OCI-M2 (cell line): ENCODE measurements around the gene BCL2L11.
"Not testable (repeated sequence)": the region's sequence is repeated elsewhere in the genome, so short reads cannot be mapped to it uniquely, and the experiment has no call there.

Experiments used
- DNase-seq: peaks from one replicate; lab custom pipeline; 2025; ENCODE audit not compliant: unreplicated experiment; lab: John Stamatoyannopoulos, UW

Gene BCL2L11, protein sequence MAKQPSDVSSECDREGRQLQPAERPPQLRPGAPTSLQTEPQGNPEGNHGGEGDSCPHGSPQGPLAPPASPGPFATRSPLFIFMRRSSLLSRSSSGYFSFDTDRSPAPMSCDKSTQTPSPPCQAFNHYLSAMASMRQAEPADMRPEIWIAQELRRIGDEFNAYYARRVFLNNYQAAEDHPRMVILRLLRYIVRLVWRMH

DNA sequence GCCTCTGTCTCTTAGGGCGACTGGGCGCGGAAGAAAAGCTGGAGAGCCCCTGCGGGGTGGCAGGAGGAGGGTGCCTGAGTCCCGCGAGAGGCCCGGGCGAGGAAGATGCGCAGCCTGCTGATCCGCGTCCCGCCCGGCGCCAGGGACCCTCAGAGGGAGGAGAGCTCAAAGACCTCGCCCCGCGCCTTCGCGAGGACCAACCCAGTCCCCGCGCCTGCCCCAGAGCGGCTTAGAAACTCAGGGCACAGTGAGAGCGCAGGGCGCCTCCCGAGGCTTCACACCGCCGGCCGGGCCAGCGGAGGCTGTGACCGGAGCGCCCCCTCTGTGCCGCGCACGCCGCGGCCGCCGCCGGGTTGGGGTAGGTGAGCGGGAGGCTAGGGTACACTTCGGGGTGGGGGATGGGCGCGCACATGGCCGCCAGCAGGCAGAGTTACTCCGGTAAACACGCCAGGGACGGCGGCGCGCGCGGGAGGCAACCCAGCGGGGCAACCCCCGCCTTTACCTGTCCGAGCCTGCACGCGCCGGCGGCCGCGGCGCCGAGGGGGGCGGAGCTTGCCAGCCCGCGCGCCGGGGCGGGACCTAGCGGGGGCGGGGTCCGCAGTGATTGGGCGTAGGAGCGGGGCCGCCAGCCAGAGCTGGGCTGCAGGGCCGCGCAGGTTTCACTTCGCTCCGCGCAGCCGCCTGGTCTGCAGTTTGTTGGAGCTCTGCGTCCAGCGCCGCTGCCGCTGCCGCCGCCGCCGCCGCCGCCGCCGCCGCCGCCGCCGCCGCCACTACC lies at the start of gene BCL2L11:
Gene BCL2L11 (plus strand): TSS at position 662 of the 775 bp plus-strand sequence. CDS start 2,832 bp downstream, outside the sequence.
- DNase-seq, result peak; percentile 13

DNA sequence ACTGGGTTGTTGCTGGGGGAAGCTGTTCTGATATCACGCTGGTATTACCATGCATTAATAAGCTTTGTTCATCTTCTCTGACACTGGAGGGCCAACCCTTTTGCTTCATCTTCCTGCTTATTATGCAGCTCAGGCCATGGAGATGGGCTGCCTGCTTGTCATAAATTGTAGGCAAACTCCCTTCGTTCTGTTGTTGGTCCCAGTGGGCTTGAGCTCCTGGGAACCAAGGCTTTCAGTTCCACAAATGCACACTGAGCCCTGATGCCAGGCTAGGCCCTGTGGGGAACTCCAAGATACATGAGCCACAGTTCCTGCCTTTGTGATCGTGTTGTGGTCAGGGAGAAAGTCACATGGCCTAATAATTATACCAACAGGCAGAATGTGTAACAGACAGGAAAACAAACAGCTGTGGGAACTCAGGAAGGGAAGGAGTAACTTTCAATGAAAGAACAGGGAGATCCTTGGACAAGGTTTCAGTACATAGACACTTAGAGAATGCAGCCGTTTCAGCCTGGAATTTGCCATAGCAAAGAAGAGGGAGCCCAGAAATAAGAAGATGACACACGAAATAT lies 49.0 kb upstream of the BCL2L11 start:
- no peak for DNase-seq

DNA sequence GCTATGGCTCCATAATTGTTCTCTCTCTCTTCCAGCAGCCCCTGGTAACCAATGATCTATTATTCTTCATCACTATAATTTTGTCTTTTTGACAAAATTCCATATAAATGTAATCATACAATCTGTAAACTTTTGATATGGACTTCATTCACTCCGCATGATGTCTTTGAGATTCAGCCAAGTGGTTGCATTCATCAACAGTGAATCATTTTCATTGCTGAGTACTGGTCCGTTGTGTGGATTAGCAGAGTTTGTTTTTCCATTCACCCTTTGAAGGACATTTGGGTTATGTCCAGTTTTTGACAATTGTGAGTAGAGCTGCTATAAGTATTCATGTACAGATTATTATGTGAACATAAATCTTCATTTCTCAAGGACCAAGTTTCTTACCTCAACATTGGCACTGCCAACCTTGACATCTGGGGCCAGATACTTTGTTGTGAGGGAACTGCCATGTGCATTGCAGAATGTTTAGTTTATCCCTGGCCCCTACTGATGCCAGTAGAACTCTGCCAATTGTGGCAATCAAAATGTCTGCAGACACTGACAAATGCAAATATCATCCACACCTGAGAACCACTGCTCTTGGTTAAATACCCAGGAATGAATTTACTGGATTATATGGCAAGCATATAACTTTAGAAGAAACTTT lies 48.4 kb upstream of the BCL2L11 start:
- no peak for DNase-seq

DNA sequence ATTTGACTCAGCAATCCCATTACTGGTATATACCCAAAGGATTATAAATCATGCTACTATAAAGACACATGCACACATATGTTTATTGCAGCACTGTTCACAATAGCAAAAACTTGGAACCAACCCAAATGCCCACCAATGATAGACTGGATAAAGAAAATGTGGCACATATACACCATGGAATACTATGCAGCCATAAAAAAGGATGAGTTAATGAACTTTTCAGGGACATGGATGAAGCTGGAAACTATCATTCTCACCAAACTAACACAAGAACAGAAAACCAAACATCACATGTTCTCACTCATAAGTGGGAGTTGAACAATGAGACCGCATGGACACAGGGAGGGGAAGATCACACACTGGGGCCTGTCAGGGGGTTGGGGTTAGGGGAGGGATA lies 38.1 kb upstream of the BCL2L11 start:
- not testable (repeated sequence) for DNase-seq

DNA sequence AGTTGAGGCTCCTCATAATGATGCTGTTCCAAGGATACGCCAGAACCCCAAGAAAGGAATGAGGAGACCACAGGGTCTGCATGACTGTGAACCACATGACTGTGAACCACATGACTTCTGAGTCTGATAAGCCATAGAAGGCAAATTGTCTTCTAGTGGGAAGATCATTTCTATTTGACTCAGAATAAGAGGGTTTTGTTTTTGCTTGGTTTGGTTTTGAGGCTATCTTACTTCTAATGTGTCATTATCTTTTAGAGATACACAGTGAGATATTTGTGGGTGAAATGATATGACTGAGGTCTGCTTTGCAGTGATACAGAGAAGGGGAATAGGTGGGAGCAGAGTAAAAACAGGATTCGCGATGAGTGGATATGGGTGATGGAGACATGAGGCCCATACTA lies 28.9 kb upstream of the BCL2L11 start:
- no peak for DNase-seq

DNA sequence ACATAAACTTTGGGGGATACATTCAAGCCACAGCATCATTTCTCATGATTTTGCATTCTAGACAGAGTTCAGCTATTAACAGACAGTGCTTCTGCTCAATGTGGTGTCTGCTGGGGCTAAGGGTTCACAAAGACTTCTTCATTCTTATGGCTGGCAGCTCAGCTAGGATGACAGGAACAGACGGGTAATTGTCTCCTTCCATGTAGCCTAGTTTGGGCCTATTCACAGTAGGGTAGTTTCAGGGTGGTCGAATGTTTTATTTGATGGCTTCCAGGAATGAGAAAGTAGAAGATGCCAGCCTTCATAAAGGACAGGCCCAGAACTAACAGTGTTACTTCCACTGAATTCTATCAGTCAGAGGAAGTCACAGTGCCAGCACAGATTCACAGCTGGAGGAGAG lies 26.0 kb upstream of the BCL2L11 start:
- DNase-seq, result no peak

DNA sequence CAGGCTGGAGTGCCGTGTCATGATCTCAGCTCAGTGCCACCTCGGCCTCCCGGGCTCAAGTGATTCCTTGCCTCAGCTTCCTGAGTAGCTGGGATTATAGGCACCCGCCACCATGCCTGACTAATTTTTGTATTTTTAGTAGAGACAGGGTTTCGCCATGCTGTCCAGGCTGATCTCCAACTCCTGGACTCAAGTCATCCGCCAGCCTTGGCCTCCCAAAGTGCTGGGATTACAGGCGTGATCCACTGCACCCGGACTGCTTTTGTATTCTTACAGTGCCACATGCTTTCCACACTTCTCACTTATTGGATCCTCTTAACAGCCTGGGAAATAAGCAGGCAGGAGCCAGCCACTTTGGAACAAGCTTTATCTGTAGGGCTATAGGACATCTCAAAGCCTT lies 25.3 kb upstream of the BCL2L11 start:
- no peak for DNase-seq

DNA sequence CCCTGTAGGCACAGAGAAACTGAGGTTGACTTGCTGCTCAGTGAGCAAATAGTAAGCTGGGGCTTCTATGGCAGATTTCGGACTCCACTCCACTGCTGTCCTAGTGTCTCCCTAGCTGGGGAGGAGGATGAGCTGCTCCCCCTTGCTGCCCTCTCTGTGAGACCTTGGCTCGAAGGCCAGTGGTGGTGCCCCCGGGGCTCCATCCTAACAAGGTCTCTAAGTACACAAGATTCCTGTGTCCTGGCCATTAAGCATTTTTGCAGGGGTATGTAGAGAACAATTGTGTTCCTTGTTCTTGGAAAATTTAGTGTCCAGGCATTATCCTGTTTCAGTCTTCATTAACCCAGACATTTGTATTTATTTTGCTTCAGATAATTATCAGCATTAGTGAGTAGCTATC lies 21.3 kb upstream of the BCL2L11 start:
- no peak for DNase-seq

DNA sequence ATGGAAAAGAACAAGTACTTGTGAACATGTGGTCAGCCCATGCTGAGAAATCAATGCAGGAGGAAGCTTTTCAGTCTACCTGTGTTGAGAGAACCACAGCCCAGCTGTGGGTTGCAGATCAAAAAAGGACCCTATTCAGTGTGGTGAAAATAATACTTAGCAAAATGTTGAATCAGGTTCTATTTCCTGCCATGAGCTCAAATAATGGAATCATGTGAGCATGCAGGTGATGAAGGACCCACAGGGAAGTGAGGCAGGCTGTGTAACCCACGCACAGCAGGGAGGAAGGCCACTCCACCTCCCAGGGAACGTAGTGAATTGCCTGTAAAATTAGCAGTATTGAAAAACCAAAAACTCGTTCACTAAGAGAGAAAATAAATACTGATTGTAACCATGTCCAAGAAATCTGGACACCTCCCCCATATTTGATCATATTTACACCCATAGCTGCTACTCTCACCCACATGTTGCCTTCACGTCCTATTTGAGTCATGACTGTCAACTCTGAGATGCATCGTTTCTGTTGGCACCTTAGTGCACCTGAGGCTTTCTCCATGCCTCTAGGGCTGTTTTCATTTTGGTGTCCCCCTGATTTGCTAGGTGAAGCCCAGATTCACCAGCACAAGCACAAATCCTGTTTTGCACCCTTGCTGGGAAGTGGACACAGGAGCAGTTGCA lies 20.5 kb upstream of the BCL2L11 start:
- no peak for DNase-seq

DNA sequence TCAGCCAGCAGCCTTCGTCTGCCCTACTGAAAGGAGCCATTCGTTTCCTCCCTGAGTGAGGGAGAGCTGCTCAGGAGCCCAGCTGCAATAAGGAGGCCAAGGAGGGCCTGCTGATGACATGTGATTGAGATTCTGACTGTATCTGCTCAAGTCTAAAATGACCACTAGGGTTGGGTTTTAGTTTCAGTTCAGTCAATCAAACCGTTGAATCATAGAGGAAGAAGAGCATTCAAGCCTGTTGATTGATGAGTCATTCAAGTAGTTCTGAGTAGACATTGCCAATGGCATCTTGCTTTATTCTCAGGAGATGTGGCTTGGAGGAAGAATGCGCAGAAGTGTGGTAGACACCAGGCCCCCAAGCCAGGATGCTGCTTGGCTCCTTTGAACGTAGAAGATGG lies 19.9 kb upstream of the BCL2L11 start:
- no peak for DNase-seq

DNA sequence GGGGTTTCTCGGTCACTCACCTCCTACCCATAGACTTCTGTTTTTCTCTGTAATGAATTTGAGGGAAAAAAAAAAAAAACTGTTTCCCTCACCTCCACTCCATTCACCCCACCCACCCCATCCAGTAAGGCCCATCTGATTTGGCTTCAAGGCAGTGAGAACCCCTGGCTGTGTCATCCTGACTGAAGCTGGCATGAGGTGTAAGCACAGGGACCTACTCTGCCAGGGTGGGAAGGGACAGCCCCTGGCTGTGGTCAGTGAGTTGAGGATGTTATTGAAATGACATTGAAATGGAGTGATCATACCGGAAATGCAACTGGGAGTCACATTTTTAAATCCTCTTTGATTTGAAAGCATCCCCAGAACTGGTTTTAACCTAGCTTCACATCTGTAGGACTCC lies 19.1 kb upstream of the BCL2L11 start:
- no peak for DNase-seq

DNA sequence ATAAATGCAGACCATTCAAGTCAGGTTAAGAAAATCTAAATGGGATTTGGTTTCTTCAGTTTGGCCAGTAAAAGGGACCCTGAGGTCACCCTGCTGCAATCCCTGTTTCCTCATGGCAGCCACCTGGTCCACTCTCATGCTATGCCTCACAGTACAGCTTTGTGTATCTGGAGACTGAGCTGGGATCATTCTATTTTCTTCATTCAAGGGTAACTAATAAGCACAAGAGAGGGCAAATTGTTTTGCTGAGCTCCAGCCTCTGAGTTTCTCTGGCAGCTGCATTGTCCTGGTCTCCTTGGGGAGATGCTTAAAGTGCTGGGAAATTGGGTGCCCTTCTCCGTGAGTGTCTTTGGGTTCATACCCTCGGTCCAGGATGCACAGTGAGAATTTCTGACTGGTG lies 18.5 kb upstream of the BCL2L11 start:
- DNase-seq, result no peak

DNA sequence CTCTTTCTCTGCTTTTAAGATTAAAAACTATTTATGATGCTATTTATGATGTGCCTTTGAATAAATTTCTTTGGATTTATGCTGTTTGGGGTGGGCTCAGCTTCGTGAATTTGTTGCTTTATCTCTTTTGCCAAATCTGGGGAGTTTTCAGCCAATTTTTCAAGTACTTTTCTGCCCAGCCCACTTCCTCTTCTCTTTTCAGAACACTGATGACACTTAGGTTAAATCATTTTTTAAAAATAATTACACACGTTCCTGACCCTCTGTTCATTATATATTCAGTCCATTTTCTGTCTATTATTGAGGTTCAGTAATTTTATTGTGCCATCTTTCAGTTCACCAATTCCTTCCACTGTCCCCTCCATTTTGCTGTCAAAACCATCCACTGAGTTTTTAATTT lies 14.8 kb upstream of the BCL2L11 start:
- DNase-seq, result no peak

DNA sequence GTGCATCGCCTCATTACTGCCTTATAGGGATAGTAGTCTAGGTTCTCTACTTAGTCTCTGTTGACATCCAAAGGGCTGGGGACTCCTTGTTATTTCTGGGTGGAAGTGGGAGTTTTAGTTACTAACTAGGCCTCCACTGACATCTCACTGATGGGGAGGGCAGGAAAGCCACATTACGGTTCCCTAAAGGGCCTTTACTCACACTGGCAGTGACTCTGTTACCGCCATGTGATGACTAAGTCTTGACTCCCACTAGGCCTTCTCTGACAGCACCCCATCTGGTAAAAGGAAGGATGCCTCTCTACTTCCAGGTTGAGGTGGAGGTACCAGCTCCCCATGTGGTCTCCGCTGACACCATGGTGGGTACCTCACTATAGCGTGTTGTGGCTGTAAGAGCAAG lies 14.0 kb upstream of the BCL2L11 start:
- no peak for DNase-seq

DNA sequence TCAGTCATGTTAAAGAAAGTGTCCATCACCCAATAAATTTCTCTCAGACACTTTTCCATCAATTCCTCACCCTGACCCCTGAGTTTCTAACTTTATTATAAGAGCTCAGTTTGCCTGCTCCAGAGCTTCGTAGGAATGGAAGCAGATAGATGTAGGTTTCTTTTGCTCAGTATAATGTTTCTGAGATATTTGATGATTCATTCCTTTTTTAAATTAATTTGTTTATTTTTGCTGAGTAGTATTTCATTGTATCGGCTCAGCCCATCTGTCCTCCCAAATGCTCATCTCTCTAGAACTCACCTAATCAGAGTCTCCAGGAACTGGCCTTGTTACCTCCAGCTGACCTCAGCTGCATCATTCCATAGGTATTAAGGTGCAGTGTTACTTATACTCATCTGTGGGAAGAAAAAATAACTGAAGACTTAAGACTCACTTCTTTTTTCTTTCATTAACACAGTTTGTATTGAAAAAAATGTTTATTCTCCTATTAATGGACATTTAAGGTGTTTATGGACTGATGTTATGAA lies 11.9 kb upstream of the BCL2L11 start:
- DNase-seq, result no peak

DNA sequence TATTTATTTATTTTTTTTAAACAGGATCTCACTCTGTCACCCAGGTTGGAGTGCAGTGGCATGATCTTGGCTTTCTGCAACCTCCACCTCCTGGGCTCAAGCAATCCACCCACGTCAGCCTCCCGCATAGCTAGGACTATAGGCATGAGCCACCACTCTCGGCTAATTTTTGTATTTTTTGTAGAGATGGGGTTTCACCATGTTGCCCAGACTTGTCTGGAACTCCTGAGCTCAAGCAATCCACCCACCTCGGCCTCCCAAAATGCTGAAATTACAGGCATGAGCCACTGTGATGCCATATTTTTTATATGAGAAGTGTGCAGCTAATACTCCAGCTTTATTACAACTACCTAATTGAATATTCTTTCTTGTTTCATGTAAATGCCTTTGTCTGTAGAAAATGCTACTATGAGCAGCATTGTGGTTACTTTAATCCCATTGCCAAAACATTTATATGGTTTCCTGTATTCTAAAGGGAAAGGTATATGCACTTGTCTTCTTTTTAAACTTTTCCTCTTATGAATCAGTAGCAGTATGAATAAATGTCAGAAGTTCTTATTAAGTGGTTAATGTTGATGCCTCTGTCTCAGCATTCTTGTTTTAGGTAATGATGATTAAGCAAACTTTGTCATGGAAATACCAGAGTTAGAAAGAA lies 9.5 kb upstream of the BCL2L11 start:
- no peak for DNase-seq

DNA sequence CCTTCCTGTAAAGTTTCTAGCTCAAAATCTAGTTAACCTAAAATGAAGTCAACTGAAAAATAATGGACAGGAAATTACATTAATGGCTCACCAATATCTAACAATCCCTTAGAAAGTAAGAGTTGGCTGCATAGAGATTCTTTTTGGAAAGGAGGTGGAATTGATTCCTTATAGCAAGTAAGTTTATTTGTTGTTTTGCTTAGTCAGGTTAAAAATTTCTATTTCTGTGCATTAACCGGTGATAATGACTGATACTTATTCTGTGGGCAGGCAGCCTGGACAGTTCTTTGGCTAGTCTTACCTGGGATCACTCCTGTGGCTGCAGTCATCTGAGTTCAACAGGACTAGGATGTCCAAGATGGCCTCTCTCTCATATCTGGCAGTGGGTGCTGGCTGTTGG lies 6.9 kb upstream of the BCL2L11 start:
- DNase-seq, result no peak

DNA sequence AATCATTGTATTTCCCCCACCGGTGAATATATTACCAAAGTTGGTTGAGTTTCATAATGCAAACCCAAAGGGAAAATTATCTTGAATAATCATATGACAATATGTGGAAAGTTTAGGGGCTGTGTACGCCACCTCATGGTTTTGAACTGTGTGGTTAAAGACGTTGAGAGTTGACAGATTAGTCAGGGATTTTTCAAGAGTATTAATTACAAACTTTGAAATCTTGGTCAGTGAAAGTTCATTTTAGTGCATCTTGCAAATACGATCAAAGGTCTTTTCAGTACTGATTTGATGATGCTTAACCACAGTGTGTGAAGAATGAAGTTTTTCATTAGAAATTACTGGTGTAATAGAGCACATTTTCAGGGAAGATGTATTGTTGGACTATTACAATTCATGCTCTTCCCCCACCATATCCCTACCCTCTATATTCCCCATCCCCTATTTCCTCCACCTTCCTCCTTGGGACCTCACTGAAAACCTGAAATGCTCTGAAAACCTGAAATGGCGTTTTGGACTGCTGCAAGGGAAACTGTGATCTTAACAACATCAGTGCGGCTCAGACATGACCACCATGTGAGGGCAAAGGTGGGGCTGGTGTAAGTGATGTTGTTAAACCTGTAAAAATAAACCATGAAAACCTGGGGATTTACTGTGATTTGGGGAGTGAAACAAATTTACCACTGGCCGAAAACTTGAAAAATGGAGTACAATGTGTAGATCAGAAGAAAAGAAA lies 4.5 kb upstream of the BCL2L11 start:
- DNase-seq, result no peak

DNA sequence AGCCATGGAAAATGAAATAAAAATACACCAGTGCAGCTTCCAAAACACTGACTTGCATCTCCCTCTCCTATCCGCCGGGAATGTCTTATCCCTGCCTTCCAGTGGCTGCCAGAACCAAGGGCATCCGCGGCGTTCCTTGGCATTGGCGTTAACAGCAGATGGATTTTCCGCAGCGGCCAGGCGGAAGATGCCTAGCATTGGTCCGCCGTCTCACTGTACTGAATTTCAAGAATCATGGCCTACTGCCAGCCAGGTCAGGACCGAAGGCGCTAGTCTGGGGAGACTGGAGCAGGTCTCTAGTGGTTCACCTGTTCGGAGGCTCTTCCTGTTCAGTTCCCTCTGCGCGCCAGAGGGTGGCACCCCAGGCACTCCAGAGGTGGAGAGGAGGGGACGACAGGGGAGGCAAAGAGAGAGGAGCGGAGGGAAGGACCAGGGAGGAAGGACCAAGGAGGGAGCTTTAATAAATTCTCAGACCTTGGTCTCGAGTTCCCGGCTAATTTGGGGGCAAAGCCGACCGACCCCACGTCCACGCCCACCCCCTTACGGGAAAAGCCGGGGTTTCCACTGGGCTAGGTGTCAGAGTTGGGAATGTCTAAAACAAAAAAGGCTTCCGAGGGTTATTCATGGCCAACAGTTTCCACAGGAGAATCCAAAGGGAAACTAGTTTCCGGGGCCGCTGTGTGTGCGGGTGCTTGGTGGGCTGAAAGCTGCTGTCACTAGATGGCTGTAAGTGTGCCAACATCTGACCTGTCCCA lies 3.7 kb upstream of the BCL2L11 start:
- DNase-seq, result no peak
